Keratinocyte (primary cell): ENCODE data around the gene DRD2.

Experiments
- CTCF ChIP-seq, 3 experiments: IDR thresholded peaks in 1 of 3; conservative IDR thresholded peaks in 1 of 3; optimal IDR thresholded peaks in 1 of 3; 2 replicates in 2 of 3; 3 replicates in 1 of 3; pipeline versions ENCODE3 to v1.5.1; 2011; ENCODE audit warnings: low read length in 3 of 3, mild to moderate bottlenecking in 3 of 3, moderate library complexity in 2 of 3, control low read depth in 1 of 3, inconsistent platforms in 1 of 3; ENCODE audit not compliant: insufficient read depth in 2 of 3; ENCODE audit errors: extremely low read depth in 1 of 3
- EZH2 ChIP-seq: IDR thresholded peaks from one replicate; pipeline ENCODE4 v1.6.1; 2012; ENCODE audit warnings: inconsistent platforms, mild to moderate bottlenecking, low read length, moderate library complexity

- TF ChIP-seq CTCF (optimal IDR thresholded peaks at IDR 0.05 in 1 of 3, IDR thresholded peaks at IDR 0.05 in 1 of 3, conservative IDR thresholded peaks at IDR 0.05 in 1 of 3; ENCODE audit: extremely low read depth in 1 of 3, insufficient read depth in 2 of 3, low read length in 3 of 3) (no peak), EZH2 (no peak)
These were observed 5.0 kb downstream of the DRD2 start for GRCh38 chr11:113470233-113470632.
